Ascending aorta (tissue), 2 donors: ENCODE data around the gene SCAMP5. TPM values are rescaled to one million over a fixed set of nuclear protein-coding genes. Genes with fewer than 3 reads are reported as not detected.

Experiments used
- DNase-seq, 2 donors: peaks; one replicate each; pipeline ENCODE4 v3.0.0-alpha.2; 2019; ENCODE audit warnings: low spot score in 2 of 2
- H3K27ac ChIP-seq, 2 donors: fragments of 200-600 bp; sonication (generic); one replicate each; pipeline ENCODE4 v1.5.1; 2016 to 2017; ENCODE audit warnings: mild to moderate bottlenecking in 1 of 2
- H3K27me3 ChIP-seq: fragments of 200-600 bp; sonication (generic); one replicate; pipeline ENCODE4 v1.5.1; 2017
- H3K36me3 ChIP-seq, 2 donors: fragments of 200-600 bp; sonication (generic); one replicate each; pipeline ENCODE4 v1.5.1; 2016
- H3K4me1 ChIP-seq, 2 donors: fragments of 200-600 bp; sonication (generic); one replicate each; pipeline ENCODE4 v1.5.1; 2016 to 2017; ENCODE audit warnings: mild to moderate bottlenecking in 1 of 2
- H3K4me3 ChIP-seq, 2 donors: fragments of 200-600 bp; sonication (generic); one replicate each; pipeline ENCODE4 v1.5.1; 2016 to 2017; ENCODE audit warnings: mild to moderate bottlenecking in 1 of 2
- H3K9me3 ChIP-seq, 2 donors: fragments of 200-600 bp; sonication (generic); one replicate each; pipeline ENCODE4 v1.5.1; 2016
- CTCF ChIP-seq, 3 experiments: fragments of 200-600 bp in 2 of 3; fragments of 450-650 bp in 1 of 3; sonication (generic) in 2 of 3; IDR thresholded peaks; one replicate each; pipeline ENCODE4 v1.5.1; 2016 to 2019; ENCODE audit warnings: antibody characterized with exemption in 3 of 3, mild to moderate bottlenecking in 1 of 3, moderate library complexity in 1 of 3
- intact Hi-C: fragments of 100-400 bp; cut with DNase I; formaldehyde crosslinking; loops from one replicate; pipeline ENCODE4 v1.15.1; 2023
- total RNA-seq: library from RNA; depleted of rRNA; stranded (reverse); fragments of >200 nt; gene quantifications from one replicate; pipeline ENCODE4 v1.1.0, GENCODE V29; 2016

Gene SCAMP5
- total RNA-seq, 1 donor from 2014 or later, result 0.43 TPM

- H3K9me3 ChIP-seq, result no peaks in the 10 kb centered on the region
- no peaks in the 10 kb centered on the region for H3K27me3 ChIP-seq
- no peaks in the 10 kb centered on the region for H3K36me3 ChIP-seq
- no peak overlapping the region for H3K4me3 ChIP-seq
- intact Hi-C loops, result no loop called here
- H3K27ac ChIP-seq, result no peak overlapping the region
- TF ChIP-seq CTCF (IDR thresholded peaks at IDR 0.05), result no peak
- DNase-seq, result no peak
- H3K4me1 ChIP-seq, result peaks cover 6 to 17% of the 10 kb centered on the region in 2 donors
These were observed 56.3 kb downstream of the SCAMP5 start for GRCh38 chr15:75051711-75052110.

- H3K36me3 ChIP-seq, result no peaks in the 10 kb centered on the region
- intact Hi-C loops, result no loop called here
- no peak for TF ChIP-seq CTCF (IDR thresholded peaks at IDR 0.05)
- H3K27ac ChIP-seq, result no peak overlapping the region
- no peak for DNase-seq
- no peak overlapping the region for H3K4me3 ChIP-seq
- H3K9me3 ChIP-seq, result no peaks in the 10 kb centered on the region
- peaks cover 0 to 9% of the 10 kb centered on the region in 2 donors for H3K4me1 ChIP-seq
- no peaks in the 10 kb centered on the region for H3K27me3 ChIP-seq
These were observed 57.8 kb downstream of the SCAMP5 start for GRCh38 chr15:75052972-75053747.

- no peak overlapping the region for H3K4me3 ChIP-seq
- H3K27me3 ChIP-seq, result no peaks in the 10 kb centered on the region
- H3K9me3 ChIP-seq, result no peaks in the 10 kb centered on the region
- H3K27ac ChIP-seq, result no peak overlapping the region
- no peak for TF ChIP-seq CTCF (IDR thresholded peaks at IDR 0.05)
- H3K36me3 ChIP-seq, result no peaks in the 10 kb centered on the region
- intact Hi-C loops, result no loop called here
- peaks cover 0 to 9% of the 10 kb centered on the region in 2 donors for H3K4me1 ChIP-seq
- no peak for DNase-seq
These were observed 58.4 kb downstream of the SCAMP5 start for GRCh38 chr15:75053748-75054125.

GRCh38 chr15:75054172-75054897, 59.0 kb downstream of the SCAMP5 start:
- H3K27me3 ChIP-seq, result no peaks in the 10 kb centered on the region
- H3K36me3 ChIP-seq, result no peaks in the 10 kb centered on the region
- H3K4me1 ChIP-seq, result peaks cover 0 to 3% of the 10 kb centered on the region in 2 donors
- intact Hi-C loops, result no loop called here
- H3K9me3 ChIP-seq, result no peaks in the 10 kb centered on the region
- no peak overlapping the region for H3K27ac ChIP-seq
- TF ChIP-seq CTCF (IDR thresholded peaks at IDR 0.05), result no peak
- no peak for DNase-seq
- H3K4me3 ChIP-seq, result no peak overlapping the region

DNA sequence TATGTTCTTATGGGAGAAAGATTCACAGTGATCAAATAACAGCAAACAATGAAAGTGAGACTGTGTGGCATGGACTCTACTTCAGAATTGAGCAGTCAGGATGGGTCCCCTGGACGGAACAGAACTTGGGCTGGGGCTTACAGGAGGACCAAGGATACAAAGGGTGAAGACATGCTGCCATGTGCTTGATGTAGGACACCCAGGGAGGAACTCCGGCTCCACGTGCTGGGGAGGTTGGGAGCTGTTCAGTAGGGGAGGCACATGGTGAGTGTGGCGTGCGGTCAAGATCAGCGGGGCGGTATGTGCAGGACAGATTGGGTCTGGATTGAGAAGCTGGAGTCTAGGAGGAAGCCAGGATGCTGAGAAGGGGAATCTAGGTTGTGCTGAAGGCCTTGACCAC, 60.7 kb downstream of the SCAMP5 start:
- Histone ChIP-seq H3K36me3 (no peaks in the 10 kb centered on the region), H3K4me3 (no peak overlapping the region), H3K27ac (no peak overlapping the region), H3K27me3 (no peaks in the 10 kb centered on the region), H3K9me3 (no peaks in the 10 kb centered on the region), H3K4me1 (no peaks in the 10 kb centered on the region)
- TF ChIP-seq CTCF (IDR thresholded peaks at IDR 0.05), result no peak
- peak in 1 of 2 donors; percentile 46 for DNase-seq
- intact Hi-C loops, result no loop called here
